Panc1 (cell line): ENCODE results near the gene TTLL5. TPM values are rescaled to one million over a fixed set of nuclear protein-coding genes. Genes with fewer than 3 reads are reported as not detected.

Experiments
- ATAC-seq: fragments of 200-7000 bp; cut with Tn5 transposase; 2 replicates; pipeline ENCODE4 v1.9.1; 2020; ENCODE audit warnings: mild to moderate bottlenecking, moderate library complexity
- BruUV-seq: library from RNA; stranded (reverse); fragments of 400-500 nt; replicated peaks from 2 replicates; lab custom pipeline; 2021; lab: Mats Ljungman, UMichigan
- CTCF ChIA-PET: fragments of 300-600 bp; sonication (Branson Sonifier 250); formaldehyde crosslinking; loops from one replicate; lab custom pipeline; 2022; ENCODE audit warnings: antibody characterized with exemption; lab: Charles Lee
- POLR2A ChIA-PET: fragments of 300-600 bp; sonication (Branson Sonifier 250); formaldehyde crosslinking; loops from one replicate; lab custom pipeline; 2022; ENCODE audit warnings: antibody characterized with exemption; lab: Charles Lee
- DNase-seq: peaks from one replicate; pipeline ENCODE4 v3.0.0-alpha.2; 2010; ENCODE audit warnings: low read depth, low spot score
- H3K27ac ChIP-seq: 2 replicates; pipeline ENCODE4 v1.5.1; 2011; ENCODE audit warnings: mild to moderate bottlenecking, low read length, inconsistent platforms
- H3K27me3 ChIP-seq: fragments of 200-500 bp; sonication (Bioruptor generic); 2 replicates; pipeline ENCODE4 v1.6.0; 2014; ENCODE audit warnings: low read length, inconsistent platforms; ENCODE audit not compliant: control insufficient read depth, insufficient read depth
- H3K36me3 ChIP-seq: fragments of 200-500 bp; sonication (Bioruptor generic); 2 replicates; pipeline ENCODE4 v1.5.1; 2014; ENCODE audit warnings: inconsistent platforms, mild to moderate bottlenecking, low read length, moderate library complexity; ENCODE audit not compliant: control insufficient read depth, insufficient read depth
- H3K4me1 ChIP-seq: 2 replicates; pipeline ENCODE4 v1.5.1; 2011; ENCODE audit warnings: inconsistent platforms, mild to moderate bottlenecking, low read length, moderate library complexity; ENCODE audit not compliant: control insufficient read depth, insufficient read depth
- H3K4me3 ChIP-seq, 2 experiments: 2 replicates each; pipeline ENCODE4 v1.5.1; 2011 to 2012; ENCODE audit warnings: low read depth in 2 of 2, low read length in 2 of 2, mild to moderate bottlenecking in 2 of 2, inconsistent platforms in 1 of 2, moderate library complexity in 1 of 2
- H3K9me3 ChIP-seq: fragments of 200-500 bp; sonication (Bioruptor generic); 2 replicates; pipeline ENCODE4 v1.5.1; 2014; ENCODE audit warnings: low read depth, mild to moderate bottlenecking, inconsistent platforms, low read length, moderate library complexity; ENCODE audit not compliant: control insufficient read depth, insufficient read depth
- CTCF ChIP-seq: fragments of 450-650 bp; IDR thresholded peaks from 2 replicates; pipeline ENCODE4 v1.5.1; 2017; ENCODE audit warnings: mild to moderate bottlenecking
- POLR2AphosphoS5 ChIP-seq: IDR thresholded peaks from 2 replicates; pipeline ENCODE4 v1.6.1; 2012; ENCODE audit warnings: mild to moderate bottlenecking, low read depth, low read length, moderate library complexity
- REST ChIP-seq, 2 experiments: IDR thresholded peaks; 2 replicates each; pipeline ENCODE4 v1.6.1; 2011 to 2012; ENCODE audit warnings: low read depth in 2 of 2, control low read depth in 1 of 2, low read length in 1 of 2, mild to moderate bottlenecking in 1 of 2, moderate library complexity in 1 of 2; ENCODE audit not compliant: insufficient read depth in 1 of 2
- SIN3A ChIP-seq: IDR thresholded peaks from 2 replicates; pipeline ENCODE4 v1.6.1; 2012; ENCODE audit warnings: low read depth, mild to moderate bottlenecking, low read length, moderate library complexity, borderline replicate concordance; ENCODE audit not compliant: insufficient read depth
- TCF7L2 ChIP-seq: IDR thresholded peaks from 2 replicates; pipeline ENCODE4 v1.6.1; 2011; ENCODE audit warnings: mild to moderate bottlenecking, low read depth, low read length, inconsistent platforms
- in situ Hi-C: cut with HindIII; loops from 2 replicates; pipeline ENCODE4 v1.10.0; 2016; ENCODE audit warnings: low sequenced_read_pairs, low pct_unique_long_range_greater_than_20kb
- intact Hi-C: fragments of 100-400 bp; cut with micrococcal nuclease; formaldehyde crosslinking; loops from one replicate; pipeline ENCODE4 v1.10.0; 2022; ENCODE audit not compliant: unreplicated experiment
- total RNA-seq: library from RNA; stranded (reverse); gene quantifications from one replicate; pipeline ENCODE4 v1.2.1, GENCODE V29; 2021; ENCODE audit not compliant: unreplicated experiment

TTLL5 gene
- total RNA-seq, 1 experiment from 2014 or later: 23.5 TPM

GRCh38 chr14:75784314-75784686 is 123.3 kb downstream of the TTLL5 start:
- no peaks in the 10 kb centered on the region for H3K27me3 ChIP-seq
- in situ Hi-C loops: no loop called here
- no peak overlapping the region for H3K27ac ChIP-seq
- TF ChIP-seq TCF7L2 (no peak), POLR2AphosphoS5 (no peak)
- H3K4me1 ChIP-seq: no peaks in the 10 kb centered on the region
- ATAC-seq (no peak), DNase-seq (no peak)
- peaks cover 5% of the 10 kb centered on the region for H3K36me3 ChIP-seq
- POLR2A ChIA-PET: no interaction called here
- intact Hi-C loops: no loop called here
- no TSS peak for BruUV-seq
- CTCF ChIA-PET: no interaction called here
- no peaks in the 10 kb centered on the region for H3K9me3 ChIP-seq
- no peak overlapping the region for H3K4me3 ChIP-seq

- no peak for ATAC-seq
- H3K27me3 ChIP-seq: no peaks in the 10 kb centered on the region
- H3K36me3 ChIP-seq: no peaks in the 10 kb centered on the region; the same call in 1 of the 2 replicates
- no peak for DNase-seq
- H3K27ac ChIP-seq: no peak overlapping the region
- POLR2A ChIA-PET: no interaction called here
- CTCF ChIA-PET: interaction anchor here (0.6 to 1.9 kb wide), 4 partner anchors 64 to 185 kb away, joined by 3 to 8 read pairs (median 3); no protein-coding TSS in a partner anchor
- TF ChIP-seq TCF7L2 (no peak), REST (IDR thresholded peaks at IDR 0.05; ENCODE audit: insufficient read depth in 1 of 2, low read depth in 2 of 2, low read length in 1 of 2) (no peak), POLR2AphosphoS5 (no peak), SIN3A (no peak), CTCF (no peak)
- intact Hi-C loops: no loop called here
- H3K4me3 ChIP-seq: no peak overlapping the region
- H3K9me3 ChIP-seq: no peaks in the 10 kb centered on the region
- H3K4me1 ChIP-seq: no peaks in the 10 kb centered on the region
- no TSS peak for BruUV-seq
- in situ Hi-C loops: no loop called here
Measured at GRCh38 chr14:75793806-75794205, 132.8 kb downstream of the TTLL5 start.

GRCh38 chr14:75794615-75795038 is 133.6 kb downstream of the TTLL5 start:
- H3K27me3 ChIP-seq: no peaks in the 10 kb centered on the region
- in situ Hi-C loops: no loop called here
- CTCF ChIA-PET: interaction anchor here (0.6 to 1.9 kb wide), 6 partner anchors 74 to 310 kb away, joined by 3 to 8 read pairs (median 4); no protein-coding TSS in a partner anchor
- no TSS peak for BruUV-seq
- H3K9me3 ChIP-seq: no peaks in the 10 kb centered on the region
- no peak overlapping the region for H3K27ac ChIP-seq
- peak; percentile 8 for DNase-seq
- no peaks in the 10 kb centered on the region for H3K4me1 ChIP-seq
- POLR2A ChIA-PET: no interaction called here
- TF ChIP-seq SIN3A (no peak), TCF7L2 (no peak), REST (IDR thresholded peaks at IDR 0.05; ENCODE audit: insufficient read depth in 1 of 2, low read depth in 2 of 2, low read length in 1 of 2) (no peak), CTCF (peak; percentile 27), POLR2AphosphoS5 (no peak)
- no peaks in the 10 kb centered on the region; the same call in 1 of the 2 replicates for H3K36me3 ChIP-seq
- peak; percentile 86 for ATAC-seq
- no peak overlapping the region for H3K4me3 ChIP-seq
- intact Hi-C loops: no loop called here
